Stimulated activated CD4-positive, alpha-beta T cell treated with anti-CD3 and anti-CD28 coated beads, Interleukin-15, amount 100 ng/mL, for 24 hours (primary cell): ENCODE results near the gene ZNF277.

ENCODE experiments used
- DNase-seq: peaks from one replicate; pipeline ENCODE4 v3.0.0-alpha.2; 2020

The ZNF277 gene, protein sequence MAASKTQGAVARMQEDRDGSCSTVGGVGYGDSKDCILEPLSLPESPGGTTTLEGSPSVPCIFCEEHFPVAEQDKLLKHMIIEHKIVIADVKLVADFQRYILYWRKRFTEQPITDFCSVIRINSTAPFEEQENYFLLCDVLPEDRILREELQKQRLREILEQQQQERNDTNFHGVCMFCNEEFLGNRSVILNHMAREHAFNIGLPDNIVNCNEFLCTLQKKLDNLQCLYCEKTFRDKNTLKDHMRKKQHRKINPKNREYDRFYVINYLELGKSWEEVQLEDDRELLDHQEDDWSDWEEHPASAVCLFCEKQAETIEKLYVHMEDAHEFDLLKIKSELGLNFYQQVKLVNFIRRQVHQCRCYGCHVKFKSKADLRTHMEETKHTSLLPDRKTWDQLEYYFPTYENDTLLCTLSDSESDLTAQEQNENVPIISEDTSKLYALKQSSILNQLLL

DNA sequence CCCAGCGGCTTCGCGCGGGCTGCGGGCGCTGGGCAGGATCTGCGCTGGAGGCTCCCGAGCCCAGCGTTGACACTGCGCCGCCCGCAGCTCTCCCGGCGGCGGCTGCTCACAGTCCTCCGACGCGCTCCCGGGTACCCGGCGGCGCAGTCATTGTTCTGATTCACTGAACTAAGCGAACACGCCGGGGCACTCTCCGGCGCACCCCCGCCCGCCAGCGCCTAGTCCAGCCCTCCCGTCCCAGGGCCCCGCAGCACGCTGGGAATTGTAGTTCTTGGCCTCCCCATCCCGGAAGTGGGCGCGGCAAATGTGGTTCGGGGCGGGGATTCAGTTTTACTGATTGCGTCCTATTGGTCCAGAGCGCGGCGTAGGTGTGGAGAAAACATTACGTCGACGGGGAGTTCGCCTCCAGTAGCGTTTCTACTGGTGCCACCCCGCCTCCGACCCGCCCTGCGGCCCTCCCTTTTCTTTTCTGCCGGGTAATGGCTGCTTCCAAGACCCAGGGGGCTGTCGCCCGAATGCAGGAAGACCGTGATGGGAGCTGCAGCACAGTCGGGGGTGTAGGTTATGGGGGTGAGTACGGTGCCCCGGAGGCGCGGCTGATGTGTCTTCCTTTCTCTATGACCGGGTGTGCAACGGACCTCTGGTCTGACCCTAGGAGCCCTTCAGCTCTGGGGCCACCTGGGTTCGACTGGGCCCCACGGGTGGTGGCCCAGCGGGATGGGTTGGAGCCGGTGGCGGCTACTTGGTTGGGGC is at the start of gene ZNF277, which contains the start of gene DOCK4:
Gene ZNF277 (plus strand): TSS at position 458 of the 753 bp plus-strand sequence. CDS start 22 bp downstream, at position 480.
Gene DOCK4 (minus strand): TSS at position 162 of the 753 bp plus-strand sequence. CDS start 261 bp downstream, outside the sequence.
- peak; percentile 99 for DNase-seq

DNA sequence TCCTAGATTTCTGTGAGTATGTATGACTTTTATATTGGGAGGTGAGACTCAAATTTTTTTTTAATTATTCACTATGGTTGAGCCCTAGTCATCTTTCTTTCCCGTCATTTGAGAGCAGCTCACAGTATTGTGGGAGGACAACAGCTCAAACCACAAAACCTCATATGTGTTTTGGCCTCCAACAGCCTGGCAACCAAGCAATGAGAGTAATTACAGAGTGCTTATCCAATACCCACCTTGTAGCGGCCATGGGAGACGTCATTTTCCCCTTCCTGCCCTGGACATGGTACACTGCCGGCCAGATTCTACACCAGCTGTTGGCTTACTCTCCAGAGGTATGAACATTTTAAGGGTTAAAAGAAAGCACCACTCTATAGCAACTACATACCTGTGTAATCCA is 49.4 kb upstream of the ZNF277 start:
- no peak for DNase-seq

DNA sequence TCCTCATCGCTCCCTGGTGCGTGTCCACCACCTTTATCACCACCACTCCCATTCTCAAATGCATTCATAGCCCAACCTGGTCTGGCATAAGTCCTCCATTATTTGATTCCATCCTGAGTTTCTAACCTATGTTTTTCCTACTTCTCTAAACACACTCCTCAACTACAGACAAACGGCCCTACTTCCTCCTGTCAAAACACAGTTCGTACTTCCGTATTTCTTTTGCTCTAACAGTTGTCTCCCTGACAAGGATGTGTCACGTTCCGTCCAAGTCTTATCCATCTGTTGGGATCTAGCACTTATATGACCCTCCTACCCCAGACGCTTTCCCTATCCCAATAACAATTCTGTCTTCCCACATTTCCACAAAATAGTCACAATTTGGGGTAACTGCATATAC is 47.1 kb upstream of the ZNF277 start:
- no peak for DNase-seq

DNA sequence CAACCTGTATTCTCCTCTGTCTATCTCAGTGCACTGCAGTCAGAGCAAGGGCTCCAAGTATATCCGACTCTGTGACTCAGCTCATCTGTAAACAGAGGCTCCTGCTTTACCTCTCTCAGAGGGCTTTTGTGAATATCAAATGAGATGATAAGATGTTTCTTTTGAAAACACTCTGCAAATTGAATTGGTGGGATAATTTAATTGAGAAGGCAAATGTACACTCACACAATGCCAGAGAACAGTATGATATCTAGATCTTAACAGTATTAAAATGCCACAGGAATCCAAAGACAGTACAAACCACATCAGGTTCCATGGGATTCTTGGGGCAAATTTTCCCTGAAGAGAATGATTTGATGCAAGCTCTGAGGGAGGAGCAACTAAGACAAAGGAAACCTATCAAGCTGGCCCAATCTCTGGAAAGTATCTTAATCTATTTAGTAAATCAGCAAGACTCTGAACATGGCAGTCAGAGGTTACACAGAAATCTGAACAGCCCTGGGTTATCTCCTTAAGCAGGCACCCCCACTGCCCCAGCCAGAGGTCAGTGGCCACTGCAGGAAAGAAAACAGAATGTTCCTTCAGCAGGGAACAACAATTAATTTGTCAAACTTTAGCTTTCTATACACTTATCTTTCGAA is 46.2 kb upstream of the ZNF277 start:
- no peak for DNase-seq

DNA sequence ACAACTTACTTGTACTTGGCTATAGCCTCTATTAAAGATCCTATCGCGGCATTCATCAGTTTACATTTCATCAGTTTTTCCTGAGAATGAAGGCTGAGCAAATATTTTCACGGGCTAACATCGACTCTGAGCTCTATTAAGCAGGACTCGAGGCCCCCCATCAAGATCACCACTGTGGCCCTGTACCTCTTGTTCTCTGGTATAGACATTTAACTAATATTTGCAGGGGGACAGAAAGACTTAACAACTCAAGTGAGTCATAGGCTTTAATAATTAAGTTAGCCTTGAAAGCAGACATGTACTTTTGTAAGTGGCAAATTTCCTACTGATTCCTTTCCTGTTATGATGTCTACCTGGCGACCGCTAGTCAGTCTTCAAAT is 45.7 kb upstream of the ZNF277 start:
- DNase-seq = no peak

DNA sequence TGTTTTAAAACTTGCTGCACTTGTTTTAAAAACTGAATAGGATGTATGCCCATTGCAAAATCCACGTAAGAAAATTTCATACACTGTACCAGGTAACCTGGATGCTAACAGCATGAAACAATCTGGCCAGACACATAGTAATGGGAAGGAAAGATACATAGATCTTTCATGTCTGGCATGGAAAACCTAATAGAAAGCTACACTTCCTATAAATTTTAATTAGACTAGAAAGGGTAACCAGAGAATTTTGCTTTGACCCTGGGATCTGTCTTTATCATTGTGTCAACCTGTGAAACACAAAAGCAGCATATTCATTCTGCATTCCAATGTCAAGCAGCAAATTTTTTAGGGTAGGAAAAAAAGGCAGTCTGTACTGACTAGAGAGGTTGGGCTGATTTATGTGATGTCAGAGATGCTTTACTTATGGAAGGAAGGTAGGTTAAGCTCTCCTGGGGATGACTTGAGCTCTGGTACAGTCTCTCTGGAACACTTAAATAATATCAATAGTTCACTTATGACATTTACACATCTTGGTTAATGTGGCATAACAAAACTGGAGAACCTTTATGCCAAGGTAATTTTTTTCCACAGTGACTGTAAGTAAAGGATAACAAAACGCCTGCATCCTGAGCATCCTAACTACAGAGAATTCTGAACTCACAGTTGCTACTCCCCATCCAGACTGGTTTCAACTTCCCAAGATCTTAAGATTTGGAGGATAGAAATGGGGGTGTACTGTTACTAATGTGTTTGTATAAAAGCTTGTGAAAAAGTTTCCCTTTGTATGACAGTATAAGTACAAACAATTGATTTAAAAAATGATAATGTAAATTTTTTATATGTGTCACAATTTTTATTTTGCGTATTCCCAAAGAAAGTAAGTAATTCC is 45.0 kb upstream of the ZNF277 start:
- DNase-seq = no peak

DNA sequence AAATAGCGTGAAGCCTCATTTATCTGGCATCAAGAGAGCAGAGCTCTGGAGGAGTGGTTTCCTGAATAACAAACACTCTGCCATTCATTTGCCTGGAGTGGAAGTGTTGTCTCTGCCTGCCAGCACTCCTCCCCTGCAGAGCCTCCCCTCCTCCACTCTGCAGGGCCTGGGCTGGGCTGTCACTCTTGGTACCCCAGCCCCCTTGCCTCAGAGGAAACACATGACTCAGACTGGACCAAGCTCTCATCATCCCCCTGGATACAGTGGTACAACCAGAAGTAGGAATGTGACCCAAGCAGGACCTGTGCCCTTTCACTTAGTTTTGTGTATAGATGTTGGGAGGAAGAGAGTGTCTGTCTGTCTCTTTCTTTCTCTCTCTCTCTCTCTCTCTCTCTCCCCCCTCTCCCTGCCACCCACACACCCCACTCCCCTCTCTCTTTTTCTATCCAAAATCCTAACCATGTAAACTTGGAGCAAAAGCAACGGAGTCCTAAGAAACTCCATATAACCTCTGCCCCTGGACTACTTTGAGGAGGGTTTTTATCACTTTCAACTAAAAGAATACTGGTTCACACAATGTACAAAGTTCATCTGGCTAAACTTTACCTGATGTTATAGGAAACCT is 44.2 kb upstream of the ZNF277 start:
- DNase-seq = no peak

DNA sequence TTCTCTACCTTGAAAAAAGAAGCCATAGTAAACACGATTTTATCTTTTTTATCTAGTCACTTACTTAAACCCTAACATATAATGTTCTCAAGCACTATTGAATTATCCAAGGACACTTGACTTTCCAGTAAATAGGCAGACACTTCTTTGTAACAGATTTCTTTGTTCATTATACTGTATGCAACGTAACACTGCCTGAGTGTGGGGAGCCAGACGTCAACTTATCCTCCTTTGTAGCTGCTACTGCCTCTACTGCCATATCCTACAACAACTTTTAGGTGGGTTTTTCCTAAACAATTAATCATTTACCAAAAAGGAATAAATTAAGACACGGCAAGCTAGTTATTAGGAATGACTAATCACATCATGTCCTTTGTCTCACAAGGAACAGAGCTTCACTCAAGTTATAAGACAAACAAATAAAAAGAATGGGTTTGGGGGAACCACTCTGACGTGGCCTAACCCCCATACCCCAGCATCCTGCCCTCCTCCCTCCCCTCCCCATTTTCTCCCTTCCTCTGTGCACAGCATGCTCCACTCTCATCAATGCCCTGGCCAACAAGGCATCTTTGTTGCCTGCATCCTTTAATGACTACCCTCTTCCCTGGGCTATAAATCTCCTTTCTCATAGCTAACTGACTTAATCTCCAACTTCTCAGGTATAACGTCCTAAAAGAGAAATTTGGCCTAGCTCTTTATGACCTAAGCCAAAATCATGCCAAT is 43.5 kb upstream of the ZNF277 start:
- no peak for DNase-seq

DNA sequence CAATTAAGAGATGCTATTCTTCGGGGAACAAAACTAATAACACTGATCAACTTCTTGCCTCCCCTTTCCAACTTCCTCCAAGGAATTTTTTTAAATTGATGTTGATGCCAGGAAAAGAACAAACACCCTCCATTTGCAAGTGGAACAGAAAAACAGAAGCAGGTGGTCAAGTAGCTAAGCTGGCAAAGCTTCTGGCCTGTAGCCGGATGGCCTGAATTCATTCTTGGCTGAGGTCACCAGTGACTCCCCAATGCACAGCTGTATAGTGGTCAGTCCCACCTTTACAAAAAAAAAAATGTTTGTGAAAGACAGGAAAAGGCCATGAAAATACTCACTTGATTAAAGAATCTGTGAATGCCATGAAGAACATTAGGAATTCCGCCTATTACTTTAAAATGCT is 39.3 kb upstream of the ZNF277 start:
- DNase-seq = no peak

DNA sequence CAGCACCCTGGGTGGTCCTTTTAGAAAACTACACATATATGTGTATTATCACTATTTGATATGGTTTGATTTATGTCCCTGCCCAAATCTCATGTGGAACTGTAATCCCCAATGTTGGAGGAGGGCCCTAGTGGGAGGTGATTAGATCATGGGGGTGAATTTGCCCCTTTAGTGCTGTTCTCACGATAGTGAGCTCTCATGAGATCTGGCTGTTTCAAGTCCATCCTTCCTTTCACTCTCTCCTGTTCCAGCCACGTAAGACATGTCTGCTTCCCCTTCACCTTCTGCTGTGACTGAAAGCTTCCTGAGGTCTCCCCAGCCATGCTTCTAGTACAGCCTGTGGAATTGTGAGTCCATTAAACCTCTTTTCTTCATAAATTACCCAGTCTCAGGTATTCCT is 37.6 kb upstream of the ZNF277 start:
- DNase-seq = no peak

DNA sequence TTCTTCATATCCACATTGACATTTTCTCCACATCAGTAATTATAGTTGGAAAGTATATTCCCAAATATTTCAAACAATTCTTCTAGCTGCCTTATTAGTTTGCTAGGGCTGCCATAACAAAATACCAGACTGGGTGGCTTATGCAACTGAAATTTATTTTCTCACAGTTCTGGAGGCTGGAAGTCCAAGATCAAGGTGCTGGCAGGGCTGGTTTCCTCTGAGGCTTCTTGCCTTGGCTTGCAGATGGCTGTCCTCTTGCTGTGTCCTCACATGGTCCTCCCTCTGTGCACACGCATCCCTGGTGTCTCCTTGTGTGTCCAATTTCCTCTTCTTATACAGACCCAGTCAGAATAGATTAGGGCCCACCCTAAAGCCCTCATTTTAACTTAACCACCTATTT is 34.8 kb upstream of the ZNF277 start:
- no peak for DNase-seq

DNA sequence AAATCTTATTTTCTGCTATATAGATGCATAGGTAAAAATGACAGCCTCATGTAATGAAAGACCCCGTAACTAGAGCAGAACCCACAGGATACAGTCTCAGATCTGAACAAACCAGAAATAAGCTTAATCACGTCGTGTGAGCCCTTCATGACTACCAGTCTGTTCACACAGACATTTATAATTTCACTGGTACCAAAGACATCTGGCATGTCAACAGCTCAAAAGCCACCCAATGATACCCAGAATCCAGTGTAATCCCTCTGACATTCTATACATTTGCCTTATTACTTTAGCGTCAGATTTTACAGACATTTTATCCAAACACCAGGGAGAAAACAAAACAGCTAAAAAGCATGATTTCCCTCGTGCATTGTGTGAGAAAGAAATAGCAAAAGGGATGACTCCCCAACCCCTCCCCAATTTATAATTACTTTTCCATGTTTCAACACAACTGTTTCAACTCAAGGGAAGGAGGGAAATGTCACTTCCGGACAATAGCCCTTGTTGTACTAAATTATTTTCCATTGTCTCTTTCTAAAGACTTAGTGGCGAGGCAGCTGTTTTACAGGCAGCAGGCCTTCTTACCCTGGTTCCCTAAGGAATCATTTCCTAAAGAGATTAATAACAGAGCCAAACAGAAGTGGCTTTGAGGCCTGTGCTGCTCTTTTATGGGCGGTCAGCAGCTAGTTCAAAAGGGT is 33.5 kb upstream of the ZNF277 start:
- no peak for DNase-seq

DNA sequence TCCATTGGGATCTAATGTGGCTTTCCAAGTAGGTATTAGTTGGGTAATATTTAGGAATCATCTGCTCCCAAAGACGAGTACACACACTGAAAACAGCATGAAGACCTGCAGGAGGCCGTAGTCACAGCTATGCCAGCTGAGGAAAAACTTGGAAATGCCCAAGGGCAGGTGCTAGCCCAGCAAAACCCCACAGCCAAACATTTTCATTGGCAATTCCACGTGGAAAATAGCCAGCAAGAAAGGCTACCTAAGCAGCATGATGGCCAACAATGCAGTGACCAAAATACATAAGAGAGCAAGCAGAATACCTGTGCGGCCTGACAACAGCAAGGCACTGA is 33.0 kb upstream of the ZNF277 start:
- no peak for DNase-seq

DNA sequence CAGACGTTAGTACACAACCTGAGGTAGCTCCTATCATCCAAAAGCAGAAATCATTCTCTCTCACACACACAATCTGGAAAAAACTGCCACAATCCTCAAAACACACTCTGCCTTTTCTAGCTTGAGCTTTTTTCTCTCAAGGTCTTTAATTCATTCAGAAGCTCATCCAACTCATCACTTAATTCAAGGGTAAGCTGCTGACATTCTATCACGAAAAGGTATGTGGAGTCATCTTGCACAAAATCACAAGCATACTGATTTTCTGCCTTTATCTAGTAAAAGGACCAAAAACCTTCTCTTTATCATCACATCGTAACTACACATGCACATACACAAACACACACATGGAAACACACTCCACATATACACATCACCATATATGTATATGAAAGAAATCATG is 32.3 kb upstream of the ZNF277 start:
- DNase-seq = no peak

DNA sequence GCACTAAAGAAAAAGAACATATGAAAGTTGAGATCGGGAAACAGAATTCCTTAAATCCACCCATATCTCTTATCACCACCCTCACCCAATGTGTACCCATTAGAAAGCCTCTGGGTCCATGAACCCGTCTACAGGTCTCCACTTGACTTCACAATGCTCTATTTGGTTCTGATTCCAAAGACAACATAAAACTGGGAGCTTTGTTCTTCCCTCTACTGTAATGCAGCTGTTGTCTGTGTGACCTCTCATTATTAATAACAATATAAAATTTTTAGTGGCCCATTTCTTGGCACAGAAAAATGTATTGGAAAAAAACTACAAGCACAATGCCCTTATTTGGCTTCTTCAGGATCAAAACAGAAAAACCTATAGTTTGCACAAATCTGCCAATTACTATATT is 30.3 kb upstream of the ZNF277 start:
- DNase-seq = no peak

DNA sequence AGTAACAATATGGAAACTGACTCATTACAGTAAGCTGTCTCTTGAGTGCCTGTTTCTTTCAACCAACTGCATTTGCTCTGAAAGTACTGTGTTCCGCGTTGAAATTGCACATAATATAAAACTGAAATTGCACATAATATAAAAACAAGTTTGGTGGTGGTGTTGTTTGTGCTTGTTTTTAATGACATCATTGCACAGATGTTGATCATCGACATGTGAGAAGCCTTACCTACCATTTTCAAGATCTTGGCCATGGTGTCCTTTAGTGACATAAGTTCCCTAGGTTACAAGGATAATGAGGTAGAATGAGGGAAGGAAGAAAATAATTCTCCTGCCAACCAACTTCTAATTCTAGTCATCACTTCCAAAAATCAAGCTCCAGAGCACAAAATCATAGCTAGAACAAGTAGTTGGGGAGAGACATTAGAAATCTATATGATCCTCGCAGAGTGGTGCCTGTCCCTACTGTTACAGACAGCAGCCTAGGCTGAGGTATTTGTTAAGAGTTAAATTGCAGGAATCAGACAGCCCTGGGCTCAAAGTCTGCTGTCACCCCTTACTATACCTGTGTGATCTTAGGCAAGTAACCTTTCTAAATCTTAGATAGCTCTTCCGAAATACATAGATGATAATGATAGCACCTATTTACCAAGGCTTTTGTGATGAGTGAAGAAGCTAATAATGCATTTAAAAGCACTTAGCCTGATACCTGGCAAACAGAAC is 29.6 kb upstream of the ZNF277 start:
- DNase-seq = no peak

DNA sequence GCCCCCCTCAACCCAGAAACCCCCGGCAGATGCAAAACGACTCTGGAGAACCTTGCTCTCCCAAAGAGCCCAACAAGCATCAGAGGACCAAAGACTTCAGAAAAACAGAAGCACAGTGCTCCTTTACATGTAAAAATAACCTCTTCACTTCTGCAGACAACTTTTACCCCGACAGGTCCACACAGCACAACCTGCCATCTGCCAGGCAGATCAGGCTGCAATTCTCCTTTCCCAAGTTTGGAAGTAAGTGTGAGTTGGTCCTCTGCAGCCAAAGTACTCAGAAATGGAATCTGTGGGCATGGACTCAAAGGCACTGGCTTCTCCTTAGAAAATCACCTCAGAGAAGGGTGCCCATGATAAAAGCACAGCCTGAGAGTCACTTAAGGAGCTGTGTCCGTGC is 26.3 kb upstream of the ZNF277 start:
- no peak for DNase-seq

DNA sequence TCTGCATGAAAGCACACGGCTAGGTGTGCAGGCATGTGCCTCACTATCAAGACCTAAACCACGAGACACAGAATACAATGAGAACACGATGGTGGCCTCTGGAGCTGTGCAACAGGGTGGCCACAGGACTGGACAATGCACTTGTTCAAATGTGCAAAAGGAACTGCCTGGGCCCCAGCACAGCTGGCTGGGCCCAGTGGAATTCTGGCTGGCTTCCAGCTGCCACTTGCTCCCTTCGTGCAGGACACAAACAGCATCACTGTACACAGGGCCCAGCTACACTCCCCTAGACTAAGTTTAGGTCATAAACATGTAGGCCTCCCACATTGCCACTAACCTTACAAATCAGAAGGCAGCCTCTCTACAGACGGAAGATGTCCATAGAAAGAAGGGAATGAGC is 23.7 kb upstream of the ZNF277 start:
- DNase-seq = no peak

DNA sequence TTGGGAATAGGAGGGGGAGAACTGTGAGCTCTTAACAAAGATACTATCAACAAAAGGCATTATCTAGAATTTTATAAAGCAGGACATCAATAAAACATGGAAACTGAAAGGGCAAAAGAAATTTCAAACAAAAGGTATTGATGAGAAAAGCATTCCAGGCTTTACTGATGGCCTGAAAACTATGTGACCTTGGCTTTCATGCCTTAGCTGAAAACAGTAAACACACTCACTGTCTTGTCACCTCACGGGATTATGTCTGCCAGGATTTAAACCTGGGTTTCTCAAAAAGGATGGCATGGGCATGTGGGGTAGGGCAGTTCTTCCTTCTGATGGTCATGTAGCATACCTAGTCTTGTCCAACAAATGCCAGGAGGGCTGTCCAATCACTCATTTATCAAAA is 23.2 kb upstream of the ZNF277 start:
- DNase-seq = no peak

DNA sequence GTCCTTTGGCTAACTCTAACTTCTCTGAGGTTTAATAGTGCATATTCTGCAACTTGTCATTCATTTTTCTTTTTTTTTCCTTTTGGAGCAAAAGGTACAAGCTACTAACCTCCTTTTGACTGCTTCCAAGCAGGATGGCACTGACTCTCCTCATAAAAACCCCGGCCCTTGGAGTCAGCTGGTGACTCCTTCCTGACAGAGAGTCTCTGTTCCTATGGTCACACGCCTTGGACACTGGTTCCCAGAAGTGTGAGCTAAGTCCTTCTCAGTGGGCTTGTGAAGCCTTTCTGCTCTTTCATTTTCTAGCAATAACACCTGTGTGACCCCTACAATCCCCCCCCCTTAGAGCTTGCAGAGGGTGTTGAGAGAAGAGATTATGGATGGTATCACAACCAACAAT is 22.0 kb upstream of the ZNF277 start:
- no peak for DNase-seq
